Fibroblast of lung (primary cell): Measurements from ENCODE around the gene CYTH4. TPM values are rescaled to one million over a fixed set of nuclear protein-coding genes. Genes with fewer than 3 reads are reported as not detected.

Experiments used
- DNase-seq, 2 donors: peaks; one replicate each; pipeline versions ENCODE4 v3.0.0 to v3.0.0-alpha.2; 2010; ENCODE audit warnings: low read depth in 2 of 2
- H2AFZ ChIP-seq: 2 replicates; pipeline ENCODE4 v1.5.1; 2012; ENCODE audit warnings: low read length, control low read depth, inconsistent platforms
- H3K27ac ChIP-seq: 2 replicates; pipeline ENCODE4 v1.5.1; 2011; ENCODE audit warnings: low read length, control low read depth; ENCODE audit not compliant: insufficient read depth
- H3K27me3 ChIP-seq: 2 replicates; pipeline ENCODE4 v1.5.1; 2011; ENCODE audit warnings: mild to moderate bottlenecking, low read length; ENCODE audit not compliant: control insufficient read depth, insufficient read depth
- H3K36me3 ChIP-seq: 2 replicates; pipeline ENCODE4 v1.5.1; 2011; ENCODE audit warnings: low read length; ENCODE audit not compliant: control insufficient read depth, insufficient read depth
- H3K4me1 ChIP-seq: 2 replicates; pipeline ENCODE4 v1.5.1; 2011; ENCODE audit warnings: low read length; ENCODE audit not compliant: control insufficient read depth, insufficient read depth; ENCODE audit errors: extremely low read depth
- H3K4me2 ChIP-seq: 2 replicates; pipeline ENCODE4 v1.5.1; 2011; ENCODE audit warnings: low read length, control low read depth; ENCODE audit not compliant: insufficient read depth; ENCODE audit errors: extremely low read depth
- H3K4me3 ChIP-seq, 4 experiments: fragments of 200-600 bp in 1 of 4; sonication (generic) in 1 of 4; replicated peaks in 1 of 4; 2 replicates each; pipeline ENCODE4 v1.5.1; 2011 to 2016; ENCODE audit warnings: low read length in 4 of 4, low read depth in 3 of 4, mild to moderate bottlenecking in 3 of 4, control low read depth in 2 of 4, inconsistent platforms in 1 of 4, mixed read lengths in 1 of 4; ENCODE audit not compliant: insufficient read depth in 1 of 4; ENCODE audit errors: control extremely low read depth in 1 of 4
- H3K79me2 ChIP-seq: 2 replicates; pipeline ENCODE4 v1.5.1; 2012; ENCODE audit warnings: mild to moderate bottlenecking, low read length, inconsistent platforms; ENCODE audit not compliant: control insufficient read depth, insufficient read depth
- H3K9ac ChIP-seq: 2 replicates; pipeline ENCODE4 v1.5.1; 2011; ENCODE audit warnings: mild to moderate bottlenecking, low read length, control low read depth; ENCODE audit not compliant: insufficient read depth
- H3K9me3 ChIP-seq: 2 replicates; pipeline ENCODE4 v1.5.1; 2012; ENCODE audit warnings: low read depth, low read length; ENCODE audit not compliant: control insufficient read depth, insufficient read depth
- H4K20me1 ChIP-seq: 2 replicates; pipeline ENCODE4 v1.5.1; 2011; ENCODE audit warnings: low read length; ENCODE audit not compliant: control insufficient read depth, insufficient read depth; ENCODE audit errors: extremely low read depth
- CTCF ChIP-seq, 2 donors: IDR thresholded peaks in 1 of 2; conservative IDR thresholded peaks in 1 of 2; 1 replicate in 1 of 2; 2 replicates in 1 of 2; pipeline ENCODE4 v1.5.1; 2011 to 2012; ENCODE audit warnings: low read length in 2 of 2, control low read depth in 1 of 2, inconsistent platforms in 1 of 2, low read depth in 1 of 2, mild to moderate bottlenecking in 1 of 2
- EZH2 ChIP-seq: IDR thresholded peaks from 2 replicates; pipeline ENCODE4 v1.5.1; 2012; ENCODE audit warnings: low read length, control low read depth, mild to moderate bottlenecking; ENCODE audit errors: missing control alignments
- polyA plus RNA-seq, 2 donors: library from polyadenylated mRNA; depleted of rRNA in 1 of 2; stranded (reverse) in 1 of 2; unstranded in 1 of 2; fragments of >200 nt; gene quantifications; 2 replicates each; pipeline ENCODE4 v1.2.1, GENCODE V29; 2011 to 2012; ENCODE audit warnings: missing spikeins in 1 of 2
- total RNA-seq: library from RNA; depleted of rRNA; stranded (reverse); fragments of >200 nt; gene quantifications from 2 replicates; pipeline ENCODE4 v1.2.1, GENCODE V29; 2014

CYTH4 gene
- total and polyA plus RNA-seq, 2 donors (not counting 1 experiment from before 2014, with no cell fraction given): under 0.01 TPM; not detected in 1

- no peak overlapping the region for H3K9ac ChIP-seq
- peak in 1 of 2 donors; percentile 74 for DNase-seq
- H3K4me1 ChIP-seq: peaks cover 5% of the 10 kb centered on the region
- H3K27me3 ChIP-seq: no peaks in the 10 kb centered on the region
- no peak overlapping the region for H3K27ac ChIP-seq
- no peak overlapping the region for H3K4me2 ChIP-seq
- H4K20me1 ChIP-seq: no peaks in the 10 kb centered on the region
- H3K9me3 ChIP-seq: no peaks in the 10 kb centered on the region
- H3K36me3 ChIP-seq: no peaks in the 10 kb centered on the region
- H3K79me2 ChIP-seq: no peaks in the 10 kb centered on the region
- TF ChIP-seq EZH2 (no peak), CTCF (conservative IDR thresholded peaks at IDR 0.05 in 1 of 2, IDR thresholded peaks at IDR 0.05 in 1 of 2; ENCODE audit: low read depth in 1 of 2, low read length in 2 of 2) (no peak)
- no peak overlapping the region for H3K4me3 ChIP-seq
- no peak overlapping the region for H2AFZ ChIP-seq
These were observed 44.7 kb upstream of the CYTH4 start for GRCh38 chr22:37237371-37238268.

- Histone ChIP-seq H3K9me3 (no peaks in the 10 kb centered on the region), H4K20me1 (no peaks in the 10 kb centered on the region), H2AFZ (no peak overlapping the region), H3K79me2 (no peaks in the 10 kb centered on the region), H3K4me3 (no peak overlapping the region), H3K27ac (no peak overlapping the region), H3K4me1 (peaks cover 9% of the 10 kb centered on the region), H3K36me3 (no peaks in the 10 kb centered on the region), H3K9ac (no peak overlapping the region), H3K4me2 (no peak overlapping the region), H3K27me3 (no peaks in the 10 kb centered on the region)
- no peak for TF ChIP-seq EZH2
- no peak for TF ChIP-seq CTCF (conservative IDR thresholded peaks at IDR 0.05 in 1 of 2, IDR thresholded peaks at IDR 0.05 in 1 of 2; ENCODE audit: low read depth in 1 of 2, low read length in 2 of 2)
- no peak for DNase-seq
These were observed 42.7 kb upstream of the CYTH4 start for GRCh38 chr22:37239336-37240239.
